GM19023 (cell line): ENCODE measurements around the gene ADGRL4.
"Not testable (repeated sequence)": the region's sequence is repeated elsewhere in the genome, so short reads cannot be mapped to it uniquely, and the experiment has no call there.

Experiments used
- ATAC-seq: cut with Tn5 transposase; IDR thresholded peaks from one replicate; pipeline ENCODE4 v1.9.1; 2021; ENCODE audit warnings: mild to moderate bottlenecking, moderate library complexity; ENCODE audit not compliant: unreplicated experiment

ADGRL4 gene

GRCh38 chr1:78919150-78919549 lies 87.4 kb downstream of the ADGRL4 start:
- no peak for ATAC-seq

DNA sequence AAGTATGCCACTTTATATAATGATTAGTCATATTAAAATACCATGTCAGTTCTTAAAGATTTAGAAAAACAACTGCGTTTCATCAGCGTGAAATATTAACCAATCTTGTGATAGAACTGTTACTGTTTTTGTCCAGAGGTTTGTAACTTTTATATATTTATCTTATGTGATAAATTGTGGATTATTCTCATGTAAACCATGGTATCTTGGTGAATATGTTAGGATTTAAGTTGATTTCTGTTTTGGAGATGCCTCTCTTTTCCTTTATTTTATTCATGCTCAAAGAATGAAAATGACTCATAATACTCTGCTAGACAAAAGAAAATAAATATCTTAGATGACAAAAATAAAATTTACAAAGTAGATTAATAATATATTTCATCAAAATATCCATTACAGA lies 88.4 kb downstream of the ADGRL4 start:
- no peak for ATAC-seq

DNA sequence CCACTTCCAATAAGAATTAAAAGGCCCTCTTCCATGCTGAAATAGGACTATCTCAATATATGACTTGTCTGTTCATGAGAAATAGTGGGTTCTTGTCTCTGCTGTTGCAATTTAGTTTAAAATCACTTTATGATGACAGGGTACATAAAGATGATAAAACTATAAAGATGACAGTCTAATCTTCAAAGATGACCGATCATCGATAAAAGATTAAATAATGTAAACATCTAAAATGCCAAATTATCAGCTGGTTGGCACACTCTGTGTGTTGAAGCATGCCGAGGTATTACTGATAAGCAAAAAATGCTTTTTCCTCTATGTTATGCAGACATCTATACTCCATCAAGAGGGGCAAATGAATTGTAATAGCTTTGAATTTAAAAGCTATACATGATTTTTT lies 89.5 kb downstream of the ADGRL4 start:
- ATAC-seq = no peak

GRCh38 chr1:78913950-78914349 lies 92.6 kb downstream of the ADGRL4 start:
- ATAC-seq = no peak

GRCh38 chr1:78911956-78912880 lies 94.3 kb downstream of the ADGRL4 start:
- ATAC-seq = no peak

DNA sequence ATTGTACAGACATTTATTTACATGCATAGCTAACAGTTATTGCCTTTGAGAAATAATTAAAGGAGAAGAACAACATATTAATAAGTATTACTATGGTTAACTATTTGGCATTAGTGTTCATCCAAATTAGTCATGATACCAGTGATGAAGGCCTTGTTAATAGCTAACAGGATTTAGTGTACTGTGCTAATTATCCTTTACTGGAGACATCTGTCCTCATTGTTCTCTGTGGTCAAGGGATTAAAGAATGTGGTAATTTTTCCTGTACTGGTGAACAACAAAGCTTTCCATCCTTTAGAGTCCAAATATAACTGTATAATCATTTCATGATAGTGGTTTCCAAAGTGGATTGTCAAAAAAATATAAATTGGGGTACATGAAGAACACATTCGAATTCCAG lies 103.9 kb downstream of the ADGRL4 start:
- no peak for ATAC-seq

DNA sequence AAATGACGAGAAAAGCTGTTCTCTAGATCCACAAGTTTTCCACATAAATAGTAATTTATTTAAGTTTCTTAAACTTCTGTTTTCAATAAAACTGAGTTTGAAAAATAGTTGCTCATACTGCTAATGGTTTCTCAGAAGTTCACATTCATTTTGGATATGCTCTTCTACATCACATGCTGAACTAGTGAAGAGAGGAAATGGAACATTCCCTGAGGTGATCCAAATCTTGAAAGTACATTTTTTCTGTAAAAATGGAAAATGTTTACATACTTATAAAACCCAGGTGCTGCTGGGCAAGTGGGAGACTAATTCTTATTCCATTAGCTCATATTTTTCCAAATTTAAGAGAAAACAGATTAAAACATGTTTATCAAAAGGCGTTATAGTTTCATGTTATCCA lies 111.7 kb downstream of the ADGRL4 start:
- no peak for ATAC-seq

GRCh38 chr1:78892260-78892840 lies 114.2 kb downstream of the ADGRL4 start:
- no peak for ATAC-seq

DNA sequence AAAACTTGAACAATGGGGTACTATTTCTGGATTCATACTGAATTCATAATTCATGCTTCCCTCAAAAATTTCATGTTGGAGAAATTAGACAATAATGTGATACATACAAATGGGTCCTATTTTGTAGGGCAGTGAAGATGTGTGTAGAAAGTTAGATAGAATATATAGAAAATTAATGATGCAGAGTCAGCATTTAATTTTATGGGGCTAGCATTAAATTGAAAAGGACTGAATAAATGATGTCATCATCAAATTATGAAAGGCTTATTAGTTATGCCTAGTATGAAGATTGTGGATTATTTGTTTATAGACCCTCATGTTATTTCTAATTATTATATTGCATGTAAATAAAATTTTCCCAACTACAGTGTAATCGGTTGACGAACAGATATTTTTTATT lies 119.1 kb downstream of the ADGRL4 start:
- ATAC-seq = no peak

- no peak for ATAC-seq
These were observed 121.7 kb downstream of the ADGRL4 start for GRCh38 chr1:78884685-78885452.

DNA sequence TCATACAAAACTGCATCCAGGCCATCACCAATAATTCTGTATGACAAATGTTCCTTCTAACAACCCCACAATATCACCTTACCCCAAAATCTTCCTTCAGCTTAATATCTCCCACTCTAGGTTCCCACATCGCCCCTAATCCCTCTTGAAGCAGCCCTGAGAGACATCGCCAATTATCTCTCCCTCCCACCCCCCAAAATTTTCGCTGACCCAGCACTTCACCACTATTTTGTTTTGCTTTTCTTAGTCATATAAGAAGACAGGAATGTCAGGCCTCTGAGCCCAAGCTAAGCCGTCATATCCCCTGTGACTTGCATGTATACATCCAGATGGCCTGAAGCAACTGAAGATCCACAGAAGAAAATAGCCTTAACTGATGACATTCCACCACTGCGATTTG lies 126.3 kb downstream of the ADGRL4 start:
- no peak for ATAC-seq

DNA sequence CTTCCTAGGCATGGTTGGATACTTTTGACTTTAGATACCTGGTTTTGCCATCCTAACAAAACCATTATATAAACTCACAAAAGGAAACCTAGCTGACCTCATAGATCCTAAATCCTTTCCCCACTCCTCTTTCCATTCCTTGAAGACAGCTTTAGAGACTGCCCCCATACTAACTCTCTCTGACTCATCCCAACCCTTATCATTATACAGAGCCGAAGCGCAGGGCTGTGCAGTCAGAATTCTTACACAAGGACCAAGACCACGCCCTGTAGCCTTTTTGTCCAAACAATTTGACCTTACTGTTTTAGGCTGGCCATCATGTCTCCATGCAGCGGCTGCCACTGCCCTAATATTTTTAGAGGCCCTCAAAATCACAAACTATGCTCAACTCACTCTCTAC lies 130.5 kb downstream of the ADGRL4 start:
- not testable (repeated sequence) for ATAC-seq

DNA sequence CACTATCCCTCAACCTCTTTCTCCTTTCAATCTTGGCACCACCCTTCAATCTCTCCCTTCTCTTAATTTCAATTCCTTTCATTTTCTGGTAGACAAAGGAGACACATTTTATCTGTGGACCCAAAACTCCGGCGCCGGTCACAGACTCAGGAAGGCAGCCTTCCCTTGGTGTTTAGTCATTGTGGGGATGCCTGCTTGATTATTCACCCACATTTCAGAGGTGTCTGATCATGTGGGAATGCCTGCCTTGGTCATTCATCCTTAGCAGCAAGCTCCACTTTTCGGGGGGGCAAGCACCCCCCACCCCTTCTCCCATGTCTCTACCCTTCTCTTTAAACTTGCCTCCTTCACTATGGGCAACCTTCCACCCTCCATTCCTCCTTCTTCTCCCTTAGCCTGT lies 133.7 kb downstream of the ADGRL4 start:
- ATAC-seq = not testable (repeated sequence)

GRCh38 chr1:78871249-78871648 lies 135.3 kb downstream of the ADGRL4 start:
- ATAC-seq = no peak

GRCh38 chr1:78869136-78869535 lies 137.4 kb downstream of the ADGRL4 start:
- ATAC-seq = no peak

- ATAC-seq = no peak
These were observed 142.4 kb downstream of the ADGRL4 start for GRCh38 chr1:78864175-78864574.

DNA sequence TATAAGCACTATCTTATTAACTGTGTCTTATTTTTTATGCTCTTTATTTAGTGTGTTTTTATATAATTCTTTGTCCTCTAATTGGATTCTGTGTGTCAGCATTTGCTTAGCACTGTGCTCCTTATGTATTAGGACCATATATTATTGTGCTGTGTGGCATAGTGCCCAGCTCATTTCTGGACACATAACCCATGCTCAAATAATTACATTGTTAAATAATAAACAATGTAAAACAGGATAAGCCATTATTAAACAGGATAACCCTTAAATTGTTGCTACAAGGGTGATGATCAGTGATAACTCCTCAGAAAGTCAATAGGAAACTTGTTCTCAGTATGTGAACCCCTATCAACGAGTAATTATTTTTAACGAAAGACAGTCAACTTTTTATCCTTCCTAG lies 150.4 kb downstream of the ADGRL4 start:
- no peak for ATAC-seq

DNA sequence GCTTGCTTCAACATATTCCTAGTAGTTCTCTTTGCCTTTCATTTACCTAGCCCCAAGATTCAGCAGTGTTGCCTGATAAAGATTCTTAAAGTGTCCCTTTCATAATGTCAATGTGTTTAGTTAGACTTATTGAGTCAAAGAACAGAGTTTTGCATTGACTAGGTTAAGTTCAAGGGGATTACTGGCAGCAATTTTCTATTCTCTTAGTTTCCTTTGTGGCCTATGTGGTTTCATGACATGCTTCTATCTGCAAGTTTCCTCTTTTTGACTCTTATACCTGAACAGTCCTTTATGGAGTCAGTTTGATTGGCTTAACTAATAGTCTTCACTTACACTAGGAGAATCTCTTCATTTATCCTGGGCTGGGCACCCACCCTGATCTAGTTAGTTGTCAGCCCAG lies 151.3 kb downstream of the ADGRL4 start:
- ATAC-seq = peak; percentile 88

GRCh38 chr1:78854556-78854955 lies 152.0 kb downstream of the ADGRL4 start:
- ATAC-seq = no peak

- no peak for ATAC-seq
These were observed 163.0 kb downstream of the ADGRL4 start for GRCh38 chr1:78843546-78843945.

- ATAC-seq = no peak
These were observed 163.4 kb downstream of the ADGRL4 start for GRCh38 chr1:78843111-78843510.
